Renal pelvis (tissue), 4 donors: ENCODE results near the gene RAB30. TPM values are rescaled to one million over a fixed set of nuclear protein-coding genes. Genes with fewer than 3 reads are reported as not detected.

Experiments
- DNase-seq: peaks from one replicate; pipeline ENCODE4 v3.0.0-alpha.2; 2013
- polyA plus RNA-seq, 3 donors: library from polyadenylated mRNA; unstranded; fragments of 120-200 nt; gene quantifications; one replicate each; pipeline ENCODE4 v1.2.1, GENCODE V29; 2013; ENCODE audit not compliant: insufficient read length in 3 of 3

The RAB30 gene
- polyA plus RNA-seq, 3 donors = 7.5 to 8.7 (median 7.5) TPM

DNA sequence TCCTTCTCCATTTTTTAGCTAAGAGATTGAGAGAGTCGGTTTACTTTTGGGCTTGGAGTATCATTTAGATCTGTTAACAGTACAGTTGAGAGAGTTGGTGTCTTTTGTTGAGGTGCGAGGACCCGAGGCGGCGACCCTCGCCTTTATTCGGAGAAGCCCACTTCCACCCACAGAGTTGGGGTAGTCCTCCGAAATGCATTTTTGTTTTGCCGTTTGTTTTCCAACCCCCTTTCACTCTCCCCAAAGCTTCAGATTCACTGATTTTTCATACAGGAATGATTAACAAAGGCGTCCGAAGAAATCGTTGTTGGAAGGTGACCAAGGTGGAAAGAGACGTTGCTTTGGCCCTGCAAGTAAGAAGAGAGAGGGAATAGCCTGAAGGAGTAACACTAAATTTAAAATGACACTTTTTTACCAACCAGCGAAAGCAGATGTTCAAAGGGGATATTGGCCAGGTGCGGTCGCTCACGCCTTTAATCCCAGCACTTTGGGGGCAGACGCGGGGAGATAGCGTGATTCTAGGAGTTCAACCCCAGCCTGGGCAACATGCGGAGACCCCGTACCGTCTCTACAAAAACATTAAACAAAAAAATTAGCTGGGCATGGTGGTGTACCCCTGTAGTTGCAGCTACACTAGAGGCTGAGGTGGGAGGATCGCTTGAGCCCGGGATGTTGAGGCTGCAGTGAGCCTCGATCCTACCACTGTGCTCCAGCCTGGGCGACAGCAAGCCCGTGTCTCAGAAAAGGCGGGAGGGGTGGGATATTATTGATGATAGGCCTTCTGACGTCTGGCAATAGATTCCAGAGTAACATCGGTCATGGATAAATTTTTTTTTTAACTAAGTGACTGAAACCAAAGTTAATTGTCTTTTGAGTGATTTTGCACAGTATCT is 899 bp upstream of the RAB30 start:
- DNase-seq = no peak

DNA sequence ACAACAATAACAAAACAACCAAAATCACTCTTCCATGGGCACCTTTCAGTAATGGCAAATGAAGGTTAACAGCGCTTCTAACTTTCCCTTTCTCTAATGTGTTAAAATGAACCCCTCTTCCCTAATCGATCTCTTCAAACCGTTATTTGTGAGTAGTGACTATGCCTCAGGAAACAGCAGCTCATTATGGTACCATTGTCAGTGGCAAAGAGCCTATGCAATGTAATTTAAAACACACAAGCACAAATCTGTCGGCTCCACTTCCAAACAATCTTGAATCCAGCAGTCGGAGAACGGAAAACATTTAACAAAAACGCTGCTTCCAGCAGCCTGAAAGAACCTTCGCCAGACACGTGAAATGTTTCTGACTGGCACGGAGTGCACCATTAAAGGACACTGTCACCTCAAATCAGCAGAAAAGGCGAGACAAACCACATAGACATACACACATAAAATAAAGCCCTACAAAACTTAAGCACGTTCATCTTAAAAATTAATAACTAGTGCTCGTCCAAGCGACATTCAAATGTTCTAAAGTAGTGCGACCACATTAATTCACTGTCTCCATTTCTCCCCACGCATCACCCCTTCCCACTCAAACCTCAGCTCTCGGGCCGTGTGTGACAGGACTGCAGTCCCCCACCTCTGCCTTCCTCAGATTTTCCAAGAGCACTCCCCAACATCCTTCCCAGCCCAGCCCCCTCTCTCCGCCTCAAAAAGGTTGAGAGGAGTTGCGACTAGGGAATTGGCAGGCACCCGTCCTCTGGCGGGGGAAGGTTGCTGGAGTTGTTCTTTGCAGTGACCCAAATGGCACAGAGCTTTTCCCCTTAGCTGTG is 748 bp downstream of the RAB30 start:
- no peak for DNase-seq

DNA sequence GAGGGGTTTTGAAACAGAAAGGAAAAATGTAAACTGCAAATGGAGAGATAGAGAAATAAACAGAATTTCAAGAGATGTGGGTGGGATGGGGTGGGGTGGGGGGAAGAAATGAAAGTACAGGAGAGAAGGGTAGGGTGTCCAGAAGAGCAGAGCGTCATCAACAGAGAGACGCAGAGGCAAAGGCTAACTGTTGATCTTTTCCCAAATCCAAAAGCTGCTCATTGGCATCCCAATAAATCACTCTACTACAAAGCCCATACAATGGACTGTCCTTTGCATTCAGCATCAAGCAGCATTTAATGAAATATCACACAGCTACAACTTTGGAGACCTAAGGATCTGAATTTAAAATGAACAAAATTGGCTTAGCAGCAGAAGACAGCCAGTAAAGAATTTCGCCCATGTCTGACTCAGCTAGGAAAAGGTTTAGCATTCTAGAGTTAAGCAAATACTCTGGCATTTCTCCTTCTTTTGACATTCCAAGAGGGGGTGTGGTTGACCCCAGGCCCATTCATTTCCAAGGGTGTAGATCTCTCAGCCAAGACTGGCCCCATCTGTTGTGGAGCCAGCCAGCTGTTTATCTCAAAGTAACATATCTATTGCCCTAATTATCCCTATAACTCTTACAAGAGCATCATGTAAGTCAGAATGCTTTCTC is 1.5 kb downstream of the RAB30 start:
- DNase-seq = no peak

DNA sequence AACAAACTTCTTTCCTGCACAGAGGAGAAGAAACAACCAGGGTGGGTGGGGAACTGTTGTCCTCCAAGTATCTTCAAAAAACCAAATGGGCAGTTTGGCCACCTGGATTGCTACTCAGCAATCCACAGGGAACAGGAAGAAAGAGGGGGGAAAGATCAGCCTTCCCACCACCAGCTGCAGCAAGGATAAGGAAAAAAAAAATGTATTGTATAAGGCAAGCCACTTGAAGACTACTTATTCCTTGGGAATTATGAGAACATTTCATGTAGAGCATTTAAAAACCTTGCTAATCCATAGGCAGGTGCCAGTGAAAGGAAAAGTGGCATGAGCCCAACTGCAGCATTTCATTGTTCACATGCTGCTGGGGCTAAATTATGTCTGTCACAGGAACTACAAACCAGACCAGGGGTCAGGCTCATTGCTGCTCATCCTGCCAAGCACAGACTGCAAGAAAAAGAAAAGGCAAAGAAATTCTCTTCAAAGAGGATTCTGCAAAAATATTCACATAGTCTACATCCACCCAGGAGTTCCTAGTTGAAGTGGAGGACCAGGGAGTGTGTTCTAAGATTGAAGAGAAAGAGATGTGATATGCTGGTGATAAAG is 2.2 kb downstream of the RAB30 start:
- no peak for DNase-seq

DNA sequence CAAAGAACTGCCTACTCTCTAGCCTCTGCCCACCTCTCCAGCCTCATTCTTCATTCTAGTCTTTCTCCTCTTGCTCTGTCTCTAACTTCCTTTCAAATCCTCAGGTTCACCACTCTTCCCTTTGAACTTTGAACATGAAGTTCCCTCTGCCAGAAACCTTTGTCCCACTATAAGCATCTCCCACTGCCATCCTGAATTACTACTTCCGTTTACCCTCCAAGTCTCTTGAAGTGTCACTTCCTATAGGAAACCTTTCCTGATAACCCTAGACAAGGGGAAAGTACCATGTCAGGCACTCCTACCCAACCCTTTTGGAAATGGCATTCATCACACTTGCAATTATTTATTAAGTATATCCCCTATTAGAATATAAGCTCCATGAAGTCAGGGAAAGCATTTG is 3.1 kb downstream of the RAB30 start:
- no peak for DNase-seq

DNA sequence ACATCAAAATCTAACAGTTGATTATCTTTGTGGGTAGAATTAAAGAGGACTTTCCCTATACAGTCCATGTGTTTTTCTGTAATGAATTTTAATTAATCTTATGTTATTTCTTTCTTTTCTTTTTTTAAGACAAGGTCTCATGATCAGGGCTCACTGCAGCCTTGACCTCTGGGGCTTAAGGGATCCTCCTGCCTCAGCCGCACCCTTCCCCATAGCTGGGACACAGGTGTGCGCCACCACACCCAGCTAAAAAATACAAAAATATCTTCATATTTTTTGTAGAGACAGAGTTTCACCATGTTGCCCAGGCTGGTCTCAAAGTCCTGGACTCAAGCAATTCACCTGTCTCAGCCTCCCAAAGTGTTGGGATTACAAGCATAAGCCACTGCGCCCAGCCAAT is 7.7 kb downstream of the RAB30 start:
- DNase-seq = no peak

DNA sequence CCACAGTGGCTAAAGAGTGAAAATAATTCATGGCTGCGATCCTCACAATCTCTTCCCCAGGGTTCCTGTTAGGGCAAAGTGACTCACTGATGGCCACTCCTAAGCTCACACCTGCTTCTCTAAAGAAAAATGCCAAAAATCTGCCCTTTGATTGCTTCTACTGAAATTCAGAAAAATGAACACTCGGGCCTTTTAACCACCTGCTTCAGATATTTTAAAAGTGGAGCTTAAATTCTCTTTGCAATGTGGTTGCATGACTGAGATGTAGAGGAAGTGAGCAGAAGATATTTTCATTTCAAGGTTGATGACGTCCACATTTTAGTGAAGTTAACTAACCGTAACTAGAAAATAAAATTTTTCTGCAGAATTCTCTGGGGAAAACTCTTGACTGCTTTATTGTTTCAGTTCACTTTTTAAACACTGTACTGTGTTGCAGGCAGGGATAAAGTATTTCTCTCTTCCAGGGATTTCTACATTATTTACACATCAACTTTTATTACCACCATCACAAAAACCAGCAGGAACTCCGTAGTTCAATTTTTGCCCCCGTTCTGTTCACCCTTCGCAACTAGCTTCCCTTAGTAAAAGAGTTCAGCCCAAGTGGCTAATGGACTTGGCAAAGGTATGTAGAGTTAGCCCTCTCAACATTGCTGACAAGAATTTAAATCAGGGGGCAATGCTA is 8.5 kb downstream of the RAB30 start:
- DNase-seq = no peak

DNA sequence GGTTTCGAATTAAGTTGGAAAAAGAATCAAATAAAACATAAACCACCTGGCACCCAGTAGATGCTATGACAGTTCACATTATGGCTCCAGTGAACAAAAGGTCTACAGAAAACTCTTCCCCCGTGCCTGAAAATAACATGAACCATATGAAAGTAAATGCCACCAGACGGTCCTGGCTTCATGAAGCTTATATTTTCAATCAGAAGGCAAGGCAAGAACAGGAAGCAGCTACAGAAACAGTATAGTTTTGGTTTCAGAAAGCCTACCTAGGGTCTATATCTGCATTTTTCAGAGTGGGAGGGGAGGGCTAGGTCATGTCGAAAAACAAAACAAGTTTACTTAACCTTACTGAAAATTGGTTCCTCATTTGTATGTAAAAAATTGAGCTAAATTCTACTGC is 9.8 kb downstream of the RAB30 start:
- no peak for DNase-seq

DNA sequence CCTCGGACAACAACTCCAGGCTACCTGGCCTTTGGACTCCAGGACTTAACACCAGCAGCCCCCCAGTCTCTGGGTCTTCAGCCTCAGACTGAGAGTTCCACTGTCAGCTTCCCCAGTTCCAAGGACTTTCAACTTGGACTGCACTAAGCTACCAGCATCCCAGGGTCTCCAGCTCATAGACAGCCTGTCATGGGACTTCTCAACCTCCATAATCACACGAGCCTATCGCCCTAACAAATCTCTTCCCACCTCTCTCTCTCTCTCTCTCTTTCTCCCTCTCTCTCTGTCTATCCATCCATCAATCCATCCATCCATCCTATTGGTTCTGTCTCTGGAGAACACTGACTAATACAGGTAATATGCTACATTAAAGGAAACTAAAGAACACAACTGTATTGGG is 10.7 kb downstream of the RAB30 start:
- no peak for DNase-seq

DNA sequence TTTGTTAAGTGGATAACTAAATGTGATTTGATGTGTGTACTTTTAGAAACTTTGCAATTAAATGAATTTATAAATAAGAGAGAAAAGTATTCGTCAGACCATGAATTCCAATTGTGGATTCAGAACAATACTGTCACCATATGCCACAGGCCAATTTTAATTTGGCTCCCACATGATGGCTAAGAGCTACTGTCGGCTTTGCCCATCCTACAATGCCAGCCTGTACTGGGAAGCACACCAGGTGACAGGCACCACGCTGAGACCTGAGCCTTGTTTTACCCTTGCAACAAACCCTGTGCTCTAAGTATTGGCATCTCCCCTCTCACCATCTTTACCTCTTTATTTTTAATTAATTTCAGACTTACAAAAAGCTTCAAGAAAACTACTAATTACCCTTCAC is 14.0 kb downstream of the RAB30 start:
- DNase-seq = no peak

DNA sequence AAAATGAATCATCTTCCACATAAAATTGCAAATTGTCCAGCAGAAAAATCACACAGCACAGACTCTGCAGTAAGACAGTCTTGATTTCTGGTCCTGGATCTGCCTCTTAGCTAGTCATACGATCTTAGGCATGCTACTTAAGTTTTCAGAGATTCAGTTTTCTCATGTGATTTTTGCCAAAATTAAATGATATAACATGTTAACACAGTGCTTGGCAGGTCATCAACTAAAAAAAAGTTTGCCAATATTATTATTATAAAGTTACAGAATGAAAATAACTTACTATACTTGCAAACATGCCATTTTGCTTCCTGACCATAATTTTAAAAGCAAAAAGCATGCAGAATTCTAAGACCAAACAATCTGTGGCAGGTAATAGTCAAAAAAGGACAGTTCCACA is 15.1 kb downstream of the RAB30 start:
- no peak for DNase-seq

DNA sequence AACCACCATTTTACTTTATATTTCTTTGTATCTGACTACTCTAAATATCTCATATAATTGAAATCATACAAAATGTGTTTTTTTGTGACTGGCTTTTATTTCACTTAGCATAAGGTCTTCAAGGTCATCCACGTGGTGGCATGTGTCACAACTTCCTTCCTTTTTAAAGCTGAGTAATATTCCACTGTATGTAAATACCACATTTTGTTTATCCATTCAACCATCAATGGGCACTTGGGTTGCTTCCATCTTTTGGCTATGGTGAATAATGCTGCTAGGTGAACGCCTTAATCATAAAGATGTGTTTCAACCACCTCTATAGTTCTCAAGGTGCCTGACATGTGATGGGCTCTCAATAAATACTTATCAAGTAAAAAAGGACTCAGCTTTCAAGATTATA is 15.5 kb downstream of the RAB30 start:
- no peak for DNase-seq

DNA sequence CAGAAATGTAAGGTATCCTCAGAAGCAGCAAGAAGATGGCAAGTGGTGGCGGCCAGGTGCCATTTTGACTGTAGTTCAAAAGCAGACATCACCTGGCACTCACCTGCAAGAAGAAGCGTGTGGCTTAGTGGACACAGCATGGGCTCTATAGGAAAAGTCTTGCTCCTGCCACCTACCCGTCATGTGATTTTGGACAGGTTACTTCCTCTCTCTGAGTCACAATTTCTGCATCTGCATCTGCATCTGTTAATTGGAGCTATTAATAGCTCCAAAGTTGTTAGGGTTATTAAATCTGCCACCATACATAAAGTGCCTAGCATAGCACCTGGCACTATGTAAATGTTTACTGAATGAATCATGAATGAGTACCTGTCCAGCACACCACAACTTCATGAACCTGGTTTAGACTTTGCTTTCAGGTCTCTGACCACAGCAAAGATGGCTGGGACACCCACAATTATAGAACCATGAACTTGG is 16.8 kb downstream of the RAB30 start:
- DNase-seq = no peak

DNA sequence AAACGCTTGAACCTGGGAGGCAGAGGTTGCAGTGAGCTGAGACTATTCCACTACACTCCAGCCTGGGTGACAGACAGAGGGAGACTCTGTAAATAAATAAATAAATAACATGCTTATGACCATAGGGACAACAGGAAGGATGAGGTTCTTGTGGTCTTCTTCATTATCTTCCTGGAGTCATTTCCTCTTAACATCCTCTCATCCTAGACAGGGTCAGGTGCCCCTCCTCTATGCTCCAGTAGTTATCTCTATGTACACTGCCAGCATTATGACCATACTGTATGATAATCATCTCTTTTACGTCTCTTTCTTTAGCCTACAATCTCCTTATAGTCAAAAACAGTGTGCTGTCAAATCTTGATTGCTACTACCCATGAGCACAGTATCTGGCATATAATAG is 17.7 kb downstream of the RAB30 start:
- no peak for DNase-seq

DNA sequence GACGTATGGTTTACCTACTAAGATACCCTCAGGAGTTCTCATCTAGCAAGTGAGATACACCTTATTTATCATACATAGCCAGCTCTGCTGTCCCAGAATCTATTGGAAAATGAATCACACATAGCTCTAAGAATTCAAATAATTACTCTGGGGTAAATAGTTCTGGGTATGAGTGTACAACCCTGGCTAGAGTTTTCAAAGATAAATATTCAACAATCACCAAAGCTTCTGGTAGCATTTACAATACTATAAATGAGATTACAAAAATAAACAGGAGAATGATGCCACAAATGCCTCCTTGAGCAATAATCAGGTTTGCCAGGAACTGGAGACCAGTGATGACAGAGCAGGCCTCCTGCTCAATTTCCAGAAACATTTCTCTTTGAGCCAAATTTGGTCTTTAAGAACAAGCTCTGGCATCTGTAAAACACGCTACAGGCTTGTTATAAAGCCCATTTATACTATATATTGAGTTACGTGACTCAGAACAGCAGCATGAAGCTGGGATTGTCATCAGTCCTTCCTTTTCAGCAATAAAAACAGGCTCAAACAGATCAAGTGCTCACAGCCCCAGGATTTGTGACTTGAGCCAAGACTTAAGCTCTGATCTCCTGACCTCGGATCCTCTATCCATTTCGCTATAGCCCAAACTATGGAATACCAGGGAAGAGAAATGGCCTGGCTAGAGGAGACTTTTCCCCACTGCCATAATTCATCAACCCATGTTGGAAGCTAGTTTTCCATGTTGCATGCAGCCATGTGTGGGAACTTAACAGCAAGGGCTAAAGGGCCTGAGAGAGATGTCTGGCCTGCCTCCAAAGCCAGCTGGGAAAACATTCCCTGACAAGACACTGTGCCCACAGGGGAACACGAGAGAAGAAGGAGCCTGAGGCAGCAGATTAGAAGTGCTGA is 19.7 kb downstream of the RAB30 start:
- DNase-seq = peak; percentile 43

DNA sequence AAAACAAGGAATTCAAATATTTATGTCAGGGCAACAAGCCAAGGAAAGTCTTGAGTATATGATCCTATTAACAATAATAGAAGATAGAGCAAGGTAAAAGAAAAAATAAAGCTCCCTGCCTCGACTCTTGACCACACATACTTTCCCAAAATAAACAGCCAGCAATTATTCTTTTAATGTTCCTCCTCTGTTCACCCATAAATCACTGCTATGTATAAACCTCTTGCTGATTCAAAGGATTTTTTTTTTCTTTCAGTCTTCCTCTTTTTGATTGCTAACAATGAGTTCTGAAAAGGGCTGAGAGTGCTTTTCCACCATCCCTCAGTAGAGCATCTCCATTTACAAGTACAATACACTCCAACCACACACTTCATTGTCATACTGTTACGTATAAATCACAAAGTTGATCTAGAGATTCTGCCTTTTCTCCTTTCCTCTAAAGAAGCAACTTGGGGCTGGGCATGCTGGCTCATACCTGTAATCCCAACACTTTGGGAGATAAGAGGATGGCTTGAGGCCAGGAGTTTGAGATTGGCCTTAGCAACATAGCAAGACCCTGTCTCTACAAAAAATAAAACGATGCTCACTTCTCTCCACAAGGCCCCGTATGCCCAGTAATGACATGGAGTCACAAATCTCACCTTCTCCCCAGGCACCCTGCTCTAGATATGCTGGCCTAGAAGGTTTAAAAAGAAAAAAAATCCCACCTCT is 24.0 kb downstream of the RAB30 start:
- peak; percentile 8 for DNase-seq

DNA sequence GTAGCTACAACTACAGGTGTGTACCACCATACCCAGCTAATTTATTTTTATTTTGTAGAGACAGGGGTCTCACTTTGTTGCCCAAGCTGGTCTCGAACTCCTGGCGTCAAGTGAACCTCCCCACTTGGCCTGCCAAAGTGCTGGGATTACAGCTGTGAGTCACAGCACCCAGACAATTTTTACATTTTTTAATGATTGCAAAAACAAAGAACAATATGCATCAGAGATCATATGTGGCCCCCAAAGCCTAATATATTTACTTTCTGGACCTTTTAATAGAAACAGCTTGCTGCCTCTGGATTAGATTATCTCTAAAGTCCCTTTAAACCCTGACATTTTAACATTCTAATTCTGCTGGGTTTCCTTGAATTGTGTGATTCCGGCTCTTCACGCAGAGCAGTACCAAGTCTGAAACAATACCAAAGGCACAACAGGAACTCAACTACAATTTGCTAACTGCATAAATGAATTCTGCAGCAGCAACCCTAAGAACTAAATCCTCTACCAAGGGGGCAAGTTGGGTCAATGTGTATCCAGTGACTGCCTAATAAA is 25.0 kb downstream of the RAB30 start:
- DNase-seq = no peak

DNA sequence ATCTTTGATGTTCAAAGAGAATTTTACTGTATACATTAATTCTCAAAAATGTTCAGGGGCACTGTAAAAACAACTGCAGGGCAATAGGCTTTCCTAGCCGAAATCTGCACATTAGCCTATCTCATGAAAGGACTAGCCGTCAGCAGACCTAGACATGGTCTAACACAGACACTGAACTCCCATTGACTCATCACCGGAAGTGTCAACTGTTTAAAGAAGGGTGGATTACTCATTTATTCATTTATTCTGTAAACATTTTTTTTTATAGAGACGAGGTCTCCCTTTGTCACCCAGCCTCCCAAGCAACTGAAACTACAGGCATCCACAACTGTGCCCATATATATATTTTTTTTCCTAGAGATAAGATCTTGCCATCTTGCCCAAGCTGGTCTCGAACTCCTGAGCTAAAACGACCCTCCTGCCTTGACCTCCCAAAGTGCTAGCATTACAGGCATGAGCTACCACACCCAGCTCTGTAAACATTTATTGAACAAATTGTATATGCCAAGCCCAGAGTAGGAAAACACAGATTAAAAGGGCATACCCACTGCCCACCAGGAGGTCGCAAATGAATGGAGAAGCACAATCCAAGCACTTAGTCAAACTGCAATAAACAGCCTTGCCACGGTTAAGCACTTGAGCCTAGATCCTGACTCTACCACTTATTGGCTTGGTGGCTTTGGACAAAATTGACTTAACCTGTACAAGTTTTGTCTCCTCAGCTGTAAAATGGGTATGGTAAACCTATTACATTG is 26.6 kb downstream of the RAB30 start:
- DNase-seq = no peak
